GM18526 (cell line): ENCODE measurements around the gene PAFAH2.

Source experiments
- POLR2A ChIP-seq: IDR thresholded peaks from 3 replicates; pipeline ENCODE4 v1.6.1; 2011; ENCODE audit not compliant: insufficient read length; ENCODE audit errors: extremely low read depth

Gene PAFAH2

DNA sequence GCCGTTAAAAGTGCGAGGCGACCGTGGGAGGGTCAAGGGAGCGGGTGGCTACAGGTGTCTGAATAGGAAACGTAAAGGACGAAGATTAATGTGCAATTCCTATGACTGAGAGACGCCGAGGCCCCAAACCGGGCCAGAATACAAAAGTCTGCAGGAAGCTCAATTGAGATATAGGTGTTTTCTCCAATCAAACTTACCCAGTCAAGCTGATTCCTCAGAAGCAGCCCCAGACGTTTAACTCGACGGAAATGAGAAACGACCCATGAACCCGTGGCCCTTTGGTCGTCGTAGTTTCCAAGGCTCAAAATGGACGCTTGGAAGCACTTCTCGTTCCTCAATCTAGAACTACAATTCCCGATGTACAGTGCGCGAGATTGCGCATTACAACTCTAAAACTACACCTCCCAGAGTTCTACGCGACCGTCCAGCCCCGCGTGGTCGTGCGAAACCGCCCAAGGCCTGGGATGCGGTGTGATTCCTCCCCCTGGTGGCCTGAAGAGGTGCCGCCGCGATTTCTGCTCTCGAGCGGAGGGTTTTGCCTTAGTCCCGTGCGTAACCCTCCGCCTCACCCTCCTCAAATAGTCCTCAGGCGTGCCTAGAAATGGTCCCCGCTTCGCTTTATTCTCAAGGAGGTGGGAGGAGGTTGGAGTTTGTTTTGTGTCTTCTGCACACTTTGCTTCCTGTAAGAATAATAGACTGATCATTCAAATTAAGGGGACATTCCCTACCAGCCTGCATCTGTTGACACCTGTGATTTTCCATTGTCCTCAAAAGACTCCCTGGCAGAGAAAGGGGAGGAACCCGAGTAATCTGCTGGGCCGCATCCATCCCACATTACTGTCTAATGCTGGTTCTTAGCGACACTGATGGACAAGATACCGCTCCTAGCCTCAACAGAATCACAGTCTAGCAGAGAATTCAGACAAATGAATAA lies at the start of gene PAFAH2:
Gene PAFAH2 (minus strand): TSS at position 236 of the 934 bp plus-strand sequence. CDS start 7,247 bp downstream, outside the sequence.
- TF ChIP-seq POLR2A = peak; percentile 28

DNA sequence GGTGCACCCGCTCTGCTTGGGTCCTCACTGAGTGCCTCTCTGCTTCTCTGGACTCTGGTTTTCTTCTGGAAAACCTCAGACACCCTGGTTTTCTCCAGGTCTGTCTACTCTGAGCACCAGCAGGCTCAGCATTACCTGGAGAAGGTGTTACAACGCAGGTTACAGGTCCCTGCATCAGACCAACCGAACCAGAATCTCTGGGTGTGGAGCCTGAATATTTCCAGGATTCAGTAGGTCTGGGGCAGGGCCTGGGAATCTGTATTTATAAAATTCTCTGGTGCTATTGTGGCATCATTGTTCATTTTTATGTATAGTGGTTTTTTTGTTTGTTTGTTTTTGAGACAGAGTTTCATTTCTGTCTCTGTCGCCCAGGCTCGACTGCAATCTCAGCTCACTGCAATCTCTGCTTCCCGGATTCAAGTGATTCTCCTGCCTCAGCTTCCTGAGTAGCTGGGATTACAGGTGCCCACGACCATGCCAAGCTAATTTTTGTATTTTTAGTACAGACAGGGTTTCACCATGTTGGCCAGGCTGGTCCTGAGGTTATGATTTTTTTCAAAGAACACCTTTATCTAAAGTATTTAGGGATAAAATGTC lies 49.5 kb upstream of the PAFAH2 start:
- no peak for TF ChIP-seq POLR2A

DNA sequence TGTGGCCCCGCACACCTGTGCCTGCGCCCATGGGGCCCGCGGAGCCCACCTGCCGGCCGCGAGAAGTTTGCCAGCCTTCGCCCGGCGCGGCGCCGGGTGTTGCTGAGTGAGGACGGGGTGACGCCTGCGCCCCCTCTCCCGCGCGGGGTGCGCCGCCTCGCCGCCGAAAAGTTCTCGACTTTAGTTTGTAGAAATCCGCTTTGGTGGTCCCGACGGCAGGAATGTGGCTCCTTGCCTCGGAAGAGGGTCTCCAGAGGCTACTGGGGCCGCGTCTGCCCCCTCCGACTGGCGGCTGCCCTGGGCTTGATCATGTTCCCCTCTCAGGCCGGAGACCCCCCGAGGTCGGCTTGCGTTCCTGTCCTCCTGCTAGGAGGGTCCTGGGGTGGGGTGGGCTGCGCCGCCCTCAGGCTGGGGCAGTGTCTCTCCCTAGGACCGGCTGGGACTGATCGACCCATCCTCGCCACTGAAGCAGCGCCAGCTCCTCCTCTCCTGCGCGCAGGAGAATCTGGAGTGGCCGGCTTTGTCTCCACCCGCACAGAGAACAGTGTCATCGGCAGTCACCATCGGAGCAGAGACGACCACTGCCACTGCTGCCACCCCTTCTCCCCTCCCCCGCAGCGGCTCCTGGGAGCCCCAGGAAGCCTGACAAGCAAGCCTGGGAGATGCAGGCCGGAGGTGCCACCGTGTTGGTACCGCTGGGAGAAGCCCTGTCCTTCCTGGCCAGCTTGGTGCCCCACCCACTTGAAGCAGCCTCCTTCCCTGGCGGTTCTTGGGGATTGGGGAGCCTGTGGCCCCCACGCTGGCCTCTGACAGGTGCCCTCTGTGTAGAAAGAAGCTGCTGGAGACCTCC lies 48.6 kb upstream of the PAFAH2 start:
- TF ChIP-seq POLR2A = no peak

DNA sequence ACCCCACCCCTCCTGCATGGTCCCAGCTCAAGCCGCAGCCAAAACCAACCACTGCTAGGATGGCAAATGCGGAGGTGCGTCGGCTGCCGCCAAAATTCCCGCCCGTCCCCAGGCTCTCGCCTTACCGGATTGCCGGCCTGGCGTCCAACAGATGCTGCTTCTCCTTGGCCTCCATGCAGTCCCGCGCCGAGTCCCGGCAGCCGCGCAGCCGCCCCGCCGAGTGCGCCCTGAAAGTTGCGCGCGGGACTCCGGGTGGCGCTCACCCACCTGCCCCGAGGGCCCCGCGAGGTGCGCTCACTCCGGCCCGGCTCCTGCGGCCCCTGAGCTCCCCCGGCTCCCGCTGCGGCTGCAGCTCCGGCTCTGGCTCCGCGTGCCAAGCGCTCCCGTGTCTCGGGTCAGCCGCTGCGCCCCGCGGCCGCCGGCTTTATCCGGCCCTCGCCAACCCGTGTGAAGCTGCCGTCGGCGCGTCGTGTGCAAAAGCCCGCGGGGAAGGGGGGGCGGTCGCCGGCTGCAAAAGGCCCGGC lies 47.9 kb upstream of the PAFAH2 start, which contains the start of gene SLC30A2:
Gene SLC30A2 (minus strand): TSS at position 397 of the 524 bp plus-strand sequence. CDS start 222 bp downstream, at position 175.
- TF ChIP-seq POLR2A = no peak

DNA sequence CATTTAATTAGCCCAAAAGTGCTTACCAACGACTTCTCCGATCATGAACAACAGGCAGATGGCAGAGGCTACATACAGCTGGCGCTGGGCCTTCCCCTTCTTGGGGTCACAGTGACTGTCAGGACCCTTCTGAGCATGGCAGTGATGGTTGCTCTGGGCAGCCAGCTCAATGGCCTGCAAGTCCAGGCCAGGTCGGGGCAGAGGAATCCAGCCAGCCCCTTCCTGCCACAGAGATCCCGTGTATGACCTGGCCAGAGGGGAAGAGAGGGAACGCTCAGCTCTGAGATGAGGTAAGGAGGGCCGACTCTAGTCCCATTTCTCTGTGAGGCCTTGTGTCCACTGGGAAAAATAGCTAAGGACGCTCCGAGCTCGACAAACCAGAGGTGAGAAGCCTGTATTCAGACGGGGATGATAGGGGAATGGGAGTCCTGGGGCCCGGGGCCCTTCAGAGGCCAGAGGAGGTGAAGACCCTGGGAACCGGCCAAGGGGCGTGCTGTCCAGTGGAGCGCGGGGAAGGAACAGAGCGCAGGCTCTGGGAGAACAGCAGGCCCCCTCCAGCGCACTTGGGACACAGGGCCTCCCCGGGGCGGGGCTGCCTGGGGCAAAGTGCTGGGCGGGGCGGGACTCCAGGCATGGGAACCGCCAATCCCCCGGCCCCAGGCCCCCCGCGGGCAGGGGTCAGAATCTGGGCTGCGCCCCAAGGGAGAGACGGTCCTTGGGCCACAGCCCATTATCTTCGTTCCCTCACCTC lies 47.3 kb upstream of the PAFAH2 start:
- TF ChIP-seq POLR2A = no peak

DNA sequence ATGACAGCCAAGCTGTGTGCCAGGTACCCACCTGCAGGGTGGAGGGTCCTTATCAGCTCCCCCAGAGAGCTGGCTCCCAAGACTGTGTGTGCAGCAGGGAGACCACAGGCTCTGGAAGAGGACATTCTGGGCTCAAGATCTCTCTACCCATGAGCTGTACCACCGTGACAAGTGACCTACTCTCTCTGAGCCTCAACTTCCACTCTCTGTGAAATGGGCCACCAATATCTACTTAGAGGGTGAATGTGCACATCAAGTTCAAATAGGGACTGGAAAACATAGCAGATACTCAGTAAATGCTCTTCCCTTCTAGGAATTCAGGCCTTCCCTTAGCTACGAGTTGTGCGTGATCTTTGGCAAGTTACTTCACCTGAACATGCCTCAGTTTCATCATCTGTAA lies 46.6 kb upstream of the PAFAH2 start:
- TF ChIP-seq POLR2A = no peak

DNA sequence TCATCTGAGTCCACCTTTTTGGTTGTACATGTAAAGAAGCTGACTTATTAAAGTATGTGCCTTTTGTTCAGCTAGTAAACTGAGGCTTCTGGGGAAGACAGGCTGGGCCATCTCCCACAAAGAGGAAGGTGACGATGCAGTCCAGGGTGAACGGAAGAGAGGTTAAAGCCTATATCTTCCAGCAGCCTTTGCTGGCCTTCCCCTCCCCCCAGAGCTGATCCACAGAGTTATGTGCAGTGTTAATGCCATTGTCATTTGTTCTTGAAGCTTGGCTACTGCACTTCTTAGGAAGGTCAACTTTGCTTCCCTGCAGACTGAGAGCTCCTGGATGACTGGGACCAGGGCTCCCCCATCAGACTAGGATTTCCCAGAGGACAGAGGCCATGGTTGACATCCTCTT lies 45.9 kb upstream of the PAFAH2 start:
- no peak for TF ChIP-seq POLR2A

DNA sequence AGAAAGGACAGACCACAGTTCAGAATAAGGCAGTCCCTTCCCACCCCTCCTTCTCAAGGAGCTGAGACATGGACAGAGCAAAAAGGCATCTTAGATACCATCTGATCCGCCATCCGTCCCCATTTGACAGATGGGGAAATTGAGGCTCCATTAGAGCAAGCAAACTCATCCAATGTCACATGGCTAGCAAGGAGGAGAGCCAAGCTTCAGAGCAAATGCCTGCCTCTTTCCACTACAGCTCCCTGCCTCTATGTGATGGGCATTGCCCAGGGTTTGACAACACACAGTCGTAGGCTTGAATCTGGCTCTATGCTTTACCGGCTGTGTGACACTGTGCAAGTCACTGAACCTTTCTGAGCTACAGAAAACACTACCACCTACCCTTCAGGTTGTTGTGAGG lies 44.1 kb upstream of the PAFAH2 start:
- TF ChIP-seq POLR2A = no peak

DNA sequence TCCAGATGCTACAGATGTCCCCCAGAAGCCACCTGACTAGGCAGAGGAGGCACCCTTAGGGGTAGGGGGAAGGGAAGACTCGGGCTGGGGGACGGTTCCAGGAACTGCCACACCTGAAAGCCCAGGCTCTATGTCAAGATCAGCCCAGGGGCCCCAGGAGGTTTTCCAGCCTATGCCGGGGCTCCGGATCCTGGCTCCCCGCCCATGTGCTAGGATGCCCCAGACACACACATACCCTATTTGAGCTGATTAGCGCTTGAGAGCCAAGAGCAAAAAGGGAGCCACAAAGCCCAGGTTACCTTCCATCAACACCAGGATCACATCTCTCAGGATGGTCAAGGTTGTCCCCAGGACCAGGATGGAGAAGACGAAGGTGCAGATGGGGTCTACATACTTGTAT lies 43.5 kb upstream of the PAFAH2 start:
- TF ChIP-seq POLR2A = no peak

DNA sequence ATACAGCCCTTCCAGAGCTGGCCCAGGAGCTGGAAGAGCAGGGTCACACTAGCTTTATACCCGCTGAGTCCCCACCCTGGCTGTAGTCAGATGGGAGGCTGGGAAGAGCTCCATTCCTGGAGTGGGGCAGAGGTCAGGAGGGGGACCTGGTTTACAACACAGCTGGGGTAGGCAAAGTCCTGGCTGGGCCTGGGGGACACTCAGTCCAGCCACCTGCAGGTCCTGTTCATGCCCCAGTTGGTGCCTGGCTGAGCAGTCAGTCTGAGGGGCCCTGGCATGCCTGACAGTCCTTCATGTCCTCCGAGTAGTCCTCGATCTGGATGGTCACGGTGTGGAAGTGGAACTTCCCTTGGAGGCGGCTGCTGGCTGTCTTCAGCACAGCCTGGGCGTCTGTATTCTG lies 41.0 kb upstream of the PAFAH2 start:
- TF ChIP-seq POLR2A = no peak

DNA sequence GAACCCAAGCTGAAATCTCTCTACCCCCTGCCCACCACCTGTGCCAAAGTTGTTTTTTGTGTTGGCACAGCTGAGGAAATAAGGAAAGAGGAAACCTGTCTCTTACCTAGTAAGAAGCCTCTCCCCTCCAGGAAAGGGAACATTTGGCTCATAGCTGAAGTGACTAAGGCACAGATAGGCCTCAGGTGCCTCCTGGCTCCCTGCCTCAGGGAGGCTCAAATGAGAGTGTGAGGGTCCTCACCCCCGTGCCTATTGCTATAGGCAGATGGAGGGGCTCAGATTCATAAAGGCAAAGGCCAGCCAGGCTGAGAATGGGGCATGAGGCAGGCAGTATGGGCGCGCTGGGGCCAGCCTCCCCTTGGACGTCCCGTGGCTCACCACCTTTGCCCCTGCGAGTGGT lies 40.6 kb upstream of the PAFAH2 start:
- no peak for TF ChIP-seq POLR2A

DNA sequence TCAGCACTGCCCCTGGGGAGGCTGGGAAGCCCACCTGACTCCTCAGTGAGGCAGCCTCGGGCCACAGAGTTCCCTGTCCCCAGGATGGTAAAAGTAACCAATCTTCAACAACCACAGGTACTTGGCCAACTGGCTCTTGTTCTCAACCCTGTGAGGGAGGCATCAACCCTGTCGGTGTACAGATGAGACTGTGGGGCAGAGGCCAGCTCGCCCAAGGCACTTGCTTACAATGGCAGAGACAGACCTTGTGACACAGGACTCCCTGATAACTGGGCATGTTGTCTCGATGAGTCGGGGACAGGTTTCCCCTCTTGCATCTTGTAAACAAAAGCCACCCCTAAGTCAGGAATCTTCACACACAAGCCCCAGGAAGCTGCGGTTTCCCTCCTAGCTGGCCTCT lies 40.0 kb upstream of the PAFAH2 start:
- no peak for TF ChIP-seq POLR2A

DNA sequence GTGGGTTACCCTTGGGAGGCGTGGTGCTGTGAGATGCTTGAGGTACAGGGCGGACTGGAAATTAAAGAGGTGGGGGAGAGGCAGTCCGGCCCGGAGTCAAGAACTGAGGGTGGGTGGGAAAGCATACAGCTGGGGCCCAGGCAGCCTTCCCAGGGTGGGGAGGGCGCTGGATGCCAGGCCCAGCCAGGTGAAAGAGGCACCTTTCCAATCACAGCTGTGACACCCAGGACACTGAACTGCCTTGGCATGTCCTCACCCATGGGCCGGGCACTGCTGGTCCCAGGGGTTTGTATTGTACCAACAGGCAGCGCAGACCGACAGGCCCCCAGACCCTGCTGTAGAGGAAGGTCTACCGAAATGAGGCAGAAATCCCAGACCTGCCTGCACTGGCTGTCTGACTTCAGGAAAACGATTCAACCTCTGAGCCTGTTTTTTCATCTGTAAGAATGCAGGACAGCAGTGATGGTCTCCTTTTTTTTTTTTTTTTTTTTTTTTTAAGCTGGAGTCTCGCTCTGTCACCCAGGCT lies 39.0 kb upstream of the PAFAH2 start:
- no peak for TF ChIP-seq POLR2A
